IPS-20b (cell line): ENCODE measurements around the gene MYOF.
"Not testable (repeated sequence)": the region's sequence is repeated elsewhere in the genome, so short reads cannot be mapped to it uniquely, and the experiment has no call there.

Experiments used
- H3K27ac ChIP-seq: one replicate; pipeline ENCODE4 v1.5.1; 2013; ENCODE audit warnings: low read length
- H3K27me3 ChIP-seq: 2 replicates; pipeline ENCODE4 v1.6.1; 2013; ENCODE audit warnings: mild to moderate bottlenecking, low read length, inconsistent platforms; ENCODE audit not compliant: insufficient read depth
- H3K36me3 ChIP-seq: 2 replicates; pipeline ENCODE4 v1.6.1; 2013; ENCODE audit warnings: low read depth, mild to moderate bottlenecking, inconsistent platforms, low read length, moderate library complexity; ENCODE audit not compliant: insufficient read depth
- H3K4me1 ChIP-seq: 2 replicates; pipeline ENCODE4 v1.6.1; 2013; ENCODE audit warnings: mild to moderate bottlenecking, control low read depth, inconsistent platforms, low read length, moderate library complexity; ENCODE audit not compliant: insufficient read depth
- H3K4me3 ChIP-seq: 2 replicates; pipeline ENCODE4 v1.5.1; 2013; ENCODE audit warnings: mild to moderate bottlenecking, low read length, inconsistent platforms
- H3K9ac ChIP-seq: 2 replicates; pipeline ENCODE4 v1.6.1; 2013; ENCODE audit warnings: low read depth, mild to moderate bottlenecking, inconsistent platforms, low read length, moderate library complexity
- H3K9me3 ChIP-seq: 2 replicates; pipeline ENCODE4 v1.6.1; 2013; ENCODE audit warnings: mild to moderate bottlenecking, low read depth, low read length, inconsistent platforms; ENCODE audit not compliant: insufficient read depth

Gene MYOF

DNA sequence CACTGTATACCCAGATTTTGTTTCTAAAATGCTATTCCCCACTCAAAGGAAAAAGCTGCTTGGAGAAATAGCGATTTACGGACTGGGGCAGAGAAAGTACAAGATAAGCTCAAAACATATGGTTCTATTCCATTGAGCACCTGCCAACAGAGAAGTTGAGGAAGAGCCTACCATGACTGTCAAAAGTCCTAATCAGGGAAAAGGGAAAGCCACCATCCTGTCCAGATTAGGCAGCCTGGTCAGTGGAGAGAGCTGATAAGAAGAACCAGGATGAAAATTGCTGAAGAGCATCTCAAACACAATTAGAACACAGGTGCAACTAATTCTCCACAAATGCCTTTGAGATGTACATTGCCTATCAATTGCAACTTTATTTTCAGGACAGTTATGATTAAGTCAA lies 104.1 kb downstream of the MYOF start:
- no peak overlapping the region for H3K4me3 ChIP-seq
- no peak overlapping the region for H3K9ac ChIP-seq
- no peaks in the 10 kb centered on the region for H3K4me1 ChIP-seq
- H3K27me3 ChIP-seq, result no peaks in the 10 kb centered on the region
- no peaks in the 10 kb centered on the region for H3K9me3 ChIP-seq
- H3K36me3 ChIP-seq, result no peaks in the 10 kb centered on the region
- no peak overlapping the region for H3K27ac ChIP-seq

DNA sequence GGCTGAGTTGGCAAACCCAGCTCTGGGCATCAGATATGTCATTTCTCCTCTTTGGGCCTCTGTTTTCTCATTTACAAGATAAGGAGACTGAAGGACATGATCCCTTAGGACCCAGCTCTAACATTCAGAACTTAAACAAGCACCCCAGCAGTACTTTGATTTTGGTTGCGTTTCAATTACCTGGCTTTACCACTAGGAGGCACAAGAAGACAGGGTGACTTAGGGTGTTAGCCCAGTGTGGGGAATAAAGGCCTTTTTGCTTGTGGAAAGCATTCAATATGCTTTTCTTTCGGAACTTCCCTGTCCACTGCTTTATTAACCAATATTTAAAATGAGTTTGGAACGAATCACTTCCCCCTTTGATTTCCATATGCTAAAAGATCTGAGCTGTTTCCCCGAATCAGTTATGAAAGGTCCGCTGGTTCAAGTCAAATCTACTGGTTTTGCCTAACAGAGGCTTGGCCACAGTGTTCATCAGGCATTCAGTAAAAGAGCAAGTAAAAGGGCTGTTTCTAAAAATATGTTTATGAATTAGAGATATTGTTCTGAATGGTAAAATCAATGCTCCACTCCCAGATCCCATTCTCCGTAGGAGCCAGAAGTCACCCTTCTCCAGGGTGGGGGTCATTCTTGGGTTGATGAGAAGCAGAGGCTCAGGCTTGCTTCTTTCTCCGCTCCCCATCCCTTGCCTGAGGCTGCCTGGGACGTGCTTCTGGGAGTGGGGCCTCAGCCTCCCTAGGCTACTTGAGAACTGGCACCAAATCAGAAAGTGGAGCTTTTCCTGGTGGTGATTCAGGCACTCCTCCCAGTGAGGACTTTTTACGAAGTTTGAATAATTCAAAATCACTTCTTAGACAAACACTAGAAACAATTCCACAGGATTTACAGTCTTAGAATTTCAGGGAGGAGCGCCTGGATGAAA lies 105.5 kb downstream of the MYOF start:
- no peak overlapping the region for H3K4me3 ChIP-seq
- no peaks in the 10 kb centered on the region for H3K4me1 ChIP-seq
- H3K36me3 ChIP-seq, result no peaks in the 10 kb centered on the region
- no peaks in the 10 kb centered on the region for H3K27me3 ChIP-seq
- H3K27ac ChIP-seq, result no peak overlapping the region
- H3K9me3 ChIP-seq, result no peaks in the 10 kb centered on the region
- no peak overlapping the region for H3K9ac ChIP-seq

DNA sequence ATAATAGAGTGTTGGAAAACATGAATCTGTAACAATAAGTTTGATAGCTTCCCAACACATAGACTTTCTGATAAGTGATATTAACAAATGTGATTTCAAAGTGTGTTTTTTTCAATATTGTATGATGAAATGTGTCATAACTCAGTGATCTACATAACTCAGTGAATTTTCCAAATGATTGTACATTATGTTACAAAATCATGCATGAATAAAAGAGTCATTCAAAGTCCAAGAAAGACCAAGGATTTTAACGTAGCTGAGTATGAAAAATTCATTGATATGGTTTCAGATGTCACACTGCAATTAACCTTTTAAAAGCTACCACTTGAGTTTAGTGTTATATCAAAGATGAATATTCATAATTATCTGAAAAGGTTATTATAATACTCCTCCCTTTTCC lies 111.2 kb downstream of the MYOF start:
- Histone ChIP-seq H3K9ac (no peak overlapping the region), H3K36me3 (no peaks in the 10 kb centered on the region), H3K4me3 (no peak overlapping the region), H3K27me3 (no peaks in the 10 kb centered on the region), H3K27ac (no peak overlapping the region), H3K9me3 (no peaks in the 10 kb centered on the region), H3K4me1 (peaks cover 10% of the 10 kb centered on the region; the same call in 1 of the 2 replicates)

DNA sequence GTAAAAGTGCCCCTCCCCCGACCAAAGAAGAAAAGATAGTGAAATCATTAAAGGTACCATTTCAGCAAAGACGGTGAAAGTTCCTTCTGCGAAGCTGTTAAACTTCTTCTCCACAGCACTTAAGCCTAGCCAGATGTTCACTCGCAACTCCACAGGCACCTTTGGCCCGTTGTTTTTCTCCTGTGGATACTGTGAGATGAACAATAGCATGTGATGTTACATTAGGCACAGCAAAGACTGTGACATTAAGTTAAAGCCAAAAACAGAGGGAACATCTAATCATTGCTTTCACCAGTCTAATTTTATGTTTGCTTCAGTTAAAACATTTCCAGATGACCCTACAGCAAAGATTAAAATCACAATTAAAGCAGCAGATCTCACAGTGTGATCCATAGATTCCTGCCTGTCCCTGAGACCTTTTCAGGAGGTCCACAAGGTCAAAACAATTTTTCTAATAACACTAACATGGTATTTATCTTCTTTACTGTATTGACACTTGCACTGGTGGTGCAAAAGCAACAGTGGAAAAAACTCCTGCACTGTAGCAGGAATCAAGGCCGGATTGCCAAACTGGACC lies 112.5 kb downstream of the MYOF start:
- no peaks in the 10 kb centered on the region for H3K9me3 ChIP-seq
- no peaks in the 10 kb centered on the region for H3K36me3 ChIP-seq
- no peak overlapping the region for H3K9ac ChIP-seq
- H3K27ac ChIP-seq, result no peak overlapping the region
- H3K27me3 ChIP-seq, result no peaks in the 10 kb centered on the region
- H3K4me1 ChIP-seq, result peaks cover 10% of the 10 kb centered on the region; the same call in 1 of the 2 replicates
- no peak overlapping the region for H3K4me3 ChIP-seq

DNA sequence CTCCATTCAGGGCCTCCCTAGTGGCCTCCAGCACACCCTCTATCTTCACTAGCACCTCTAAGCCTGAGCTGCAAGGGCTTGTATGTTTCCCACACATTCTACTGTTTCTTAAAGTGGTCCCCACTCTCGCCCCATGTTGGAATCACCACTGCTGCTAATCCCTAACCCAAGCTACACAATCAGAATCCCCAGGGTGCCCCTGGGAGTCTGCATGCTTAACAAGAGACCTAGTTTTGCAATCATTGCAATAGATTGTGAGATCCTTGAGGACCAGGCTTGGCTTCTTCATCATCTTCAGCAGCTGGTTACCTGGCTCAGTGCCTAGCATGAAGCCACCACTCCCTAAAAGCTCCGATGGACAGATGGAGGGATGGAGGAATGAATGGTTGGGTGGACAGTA lies 113.9 kb downstream of the MYOF start:
- no peaks in the 10 kb centered on the region for H3K36me3 ChIP-seq
- H3K27ac ChIP-seq, result no peak overlapping the region
- no peaks in the 10 kb centered on the region for H3K27me3 ChIP-seq
- no peak overlapping the region for H3K9ac ChIP-seq
- H3K4me3 ChIP-seq, result no peak overlapping the region
- H3K4me1 ChIP-seq, result peaks cover 10% of the 10 kb centered on the region; the same call in 1 of the 2 replicates
- no peaks in the 10 kb centered on the region for H3K9me3 ChIP-seq

DNA sequence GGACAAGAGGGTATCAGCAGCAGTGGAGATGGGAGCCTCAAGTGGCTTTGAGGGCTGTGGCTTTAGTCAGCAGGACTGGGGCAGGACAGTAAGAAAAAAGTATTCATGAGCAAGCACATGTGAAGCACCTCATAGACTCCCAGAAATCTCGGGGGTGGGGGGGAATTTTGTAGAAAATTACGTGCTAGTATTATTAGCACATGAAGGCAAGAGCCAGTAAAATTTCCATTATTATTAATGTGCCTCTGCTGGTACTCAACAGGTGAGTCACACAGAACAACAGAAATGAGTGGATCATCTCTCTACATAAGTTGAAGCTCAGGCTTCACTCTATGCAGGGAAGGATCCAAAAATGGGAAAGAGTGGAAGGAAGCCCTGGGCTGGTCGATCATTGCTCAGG lies 114.5 kb downstream of the MYOF start:
- H3K9me3 ChIP-seq, result no peaks in the 10 kb centered on the region
- no peak overlapping the region for H3K4me3 ChIP-seq
- no peaks in the 10 kb centered on the region for H3K27me3 ChIP-seq
- H3K4me1 ChIP-seq, result peaks cover 10% of the 10 kb centered on the region; the same call in 1 of the 2 replicates
- no peak overlapping the region for H3K9ac ChIP-seq
- H3K36me3 ChIP-seq, result no peaks in the 10 kb centered on the region
- H3K27ac ChIP-seq, result no peak overlapping the region

DNA sequence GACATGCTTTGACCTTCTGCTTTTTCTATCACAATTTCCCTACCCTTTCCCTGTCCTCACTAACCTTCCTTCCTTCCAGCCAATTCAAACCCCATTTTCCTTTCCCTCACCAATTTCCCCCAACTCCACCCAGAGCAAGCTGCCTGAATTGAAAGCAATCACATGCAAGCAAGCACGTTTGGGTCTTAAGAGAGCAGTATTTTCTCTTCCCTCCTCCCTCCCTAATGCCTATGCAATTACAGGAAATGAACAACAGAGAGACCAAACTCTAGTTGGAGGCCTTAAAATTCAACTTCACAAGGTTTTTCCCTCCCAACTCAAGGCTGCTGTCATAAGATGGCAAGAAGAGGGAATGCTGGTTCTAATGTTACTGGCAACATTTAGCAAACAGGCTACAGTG lies 117.2 kb downstream of the MYOF start:
- no peak overlapping the region for H3K27ac ChIP-seq
- H3K27me3 ChIP-seq, result no peaks in the 10 kb centered on the region
- H3K4me1 ChIP-seq, result peaks cover 9% of the 10 kb centered on the region; the same call in 1 of the 2 replicates
- H3K36me3 ChIP-seq, result no peaks in the 10 kb centered on the region
- H3K9me3 ChIP-seq, result no peaks in the 10 kb centered on the region
- H3K4me3 ChIP-seq, result no peak overlapping the region
- no peak overlapping the region for H3K9ac ChIP-seq

DNA sequence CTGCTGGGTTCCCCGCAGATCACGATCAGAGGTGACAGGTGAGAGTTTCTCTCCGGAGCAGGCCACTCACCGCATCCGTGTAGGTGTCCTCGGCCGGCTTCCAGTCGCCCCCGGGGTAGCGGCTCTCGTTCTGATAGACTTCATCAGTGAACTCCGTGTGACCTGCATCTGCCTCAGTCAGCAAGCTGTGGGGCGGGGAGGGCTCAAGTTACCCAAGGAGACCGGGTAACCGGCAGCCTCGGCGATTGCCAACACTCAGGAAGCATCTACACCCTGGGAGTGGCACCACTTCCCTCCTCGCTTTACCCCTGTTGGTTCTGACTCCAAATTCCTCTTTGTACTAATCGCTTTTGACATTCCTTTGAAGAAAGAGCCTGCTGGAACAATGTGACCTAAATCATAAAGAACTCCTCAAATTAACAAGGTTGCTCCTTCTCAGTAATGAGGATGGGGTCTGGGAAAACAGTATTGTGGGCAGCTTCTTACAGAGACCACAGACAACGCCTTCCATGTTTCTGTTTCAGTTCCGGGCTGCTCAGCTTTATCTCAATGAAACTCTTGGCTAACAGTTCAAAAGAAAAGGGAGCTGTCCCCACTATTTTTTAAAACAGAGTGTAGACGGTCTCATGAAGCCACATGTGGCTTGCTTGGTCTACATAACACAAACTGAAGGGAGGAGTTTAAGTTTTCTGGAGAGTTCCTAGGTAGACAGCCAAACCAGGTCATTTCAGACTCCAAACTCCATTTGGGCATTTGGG lies 118.1 kb downstream of the MYOF start:
- Histone ChIP-seq H3K4me3 (no peak overlapping the region), H3K36me3 (no peaks in the 10 kb centered on the region), H3K9me3 (no peaks in the 10 kb centered on the region), H3K4me1 (no peaks in the 10 kb centered on the region; the same call in 1 of the 2 replicates), H3K9ac (no peak overlapping the region), H3K27me3 (no peaks in the 10 kb centered on the region), H3K27ac (no peak overlapping the region)

DNA sequence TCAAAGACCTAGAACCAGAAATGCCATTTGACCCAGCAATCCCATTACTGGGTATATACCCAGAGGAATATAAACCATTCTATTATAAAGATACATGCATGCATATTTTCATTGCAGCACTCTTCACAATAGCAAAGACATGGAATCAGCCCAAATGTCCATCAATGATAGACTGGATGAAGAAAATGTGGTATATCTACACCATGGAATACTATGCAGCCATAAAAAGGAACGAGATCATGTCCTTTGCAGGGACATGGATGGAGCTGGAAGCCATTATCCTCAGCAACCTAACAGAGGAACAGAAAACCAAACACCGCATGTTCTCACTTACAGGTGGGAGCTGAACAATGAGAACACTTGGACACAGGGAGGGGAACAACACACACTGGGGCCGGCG lies 123.7 kb downstream of the MYOF start:
- H3K36me3 ChIP-seq, H3K4me3 ChIP-seq, H3K9me3 ChIP-seq, H3K4me1 ChIP-seq, H3K27me3 ChIP-seq, H3K27ac ChIP-seq, H3K9ac ChIP-seq: not testable (repeated sequence)

DNA sequence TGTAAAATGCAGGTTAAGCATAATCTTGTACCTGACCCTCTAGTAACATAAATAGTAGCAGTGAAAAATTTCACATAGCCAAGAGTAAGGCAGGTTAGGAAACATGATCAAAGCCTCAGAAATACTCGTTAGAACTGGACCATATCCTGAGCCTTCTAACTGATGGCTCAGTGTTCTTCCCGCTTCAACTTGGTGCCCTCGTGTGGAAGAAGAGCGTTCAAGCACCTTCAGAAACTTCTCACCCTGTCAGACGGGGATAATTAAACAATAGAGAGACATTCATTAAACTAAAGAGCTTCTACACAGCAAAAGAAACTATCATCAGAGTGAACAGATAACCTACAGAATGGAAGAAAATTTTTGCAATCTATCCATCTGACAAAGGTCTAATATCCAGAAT lies 124.5 kb downstream of the MYOF start:
- Histone ChIP-seq H3K27ac (no peak overlapping the region), H3K36me3 (no peaks in the 10 kb centered on the region), H3K9ac (no peak overlapping the region), H3K4me3 (no peak overlapping the region), H3K9me3 (no peaks in the 10 kb centered on the region), H3K4me1 (peaks cover 5% of the 10 kb centered on the region; the same call in 1 of the 2 replicates), H3K27me3 (no peaks in the 10 kb centered on the region)

DNA sequence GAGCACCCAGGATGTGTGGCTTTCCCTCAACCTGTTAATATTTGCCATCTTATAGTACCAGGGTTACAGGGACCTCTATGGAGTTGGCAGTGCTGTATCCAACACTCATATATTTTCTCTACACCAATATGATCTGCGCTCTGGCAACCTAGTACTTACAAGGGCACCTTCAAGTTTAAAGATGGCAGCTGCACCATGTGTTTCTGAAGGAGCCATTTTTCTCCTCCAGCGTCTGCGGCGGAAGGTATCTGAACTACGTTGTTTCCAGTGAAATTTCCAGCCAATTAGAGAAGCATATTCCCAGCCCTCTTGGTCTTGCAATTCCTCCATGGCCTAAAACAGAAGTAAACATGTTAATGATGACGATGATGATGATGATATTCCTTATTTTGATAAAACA lies 125.6 kb downstream of the MYOF start:
- Histone ChIP-seq H3K4me3 (no peak overlapping the region), H3K36me3 (no peaks in the 10 kb centered on the region), H3K4me1 (peaks cover 5% of the 10 kb centered on the region; the same call in 1 of the 2 replicates), H3K9ac (no peak overlapping the region), H3K27me3 (no peaks in the 10 kb centered on the region), H3K9me3 (no peaks in the 10 kb centered on the region), H3K27ac (no peak overlapping the region)
